ENCODE data around the gene TIMP2.

TIMP2 gene

DNA sequence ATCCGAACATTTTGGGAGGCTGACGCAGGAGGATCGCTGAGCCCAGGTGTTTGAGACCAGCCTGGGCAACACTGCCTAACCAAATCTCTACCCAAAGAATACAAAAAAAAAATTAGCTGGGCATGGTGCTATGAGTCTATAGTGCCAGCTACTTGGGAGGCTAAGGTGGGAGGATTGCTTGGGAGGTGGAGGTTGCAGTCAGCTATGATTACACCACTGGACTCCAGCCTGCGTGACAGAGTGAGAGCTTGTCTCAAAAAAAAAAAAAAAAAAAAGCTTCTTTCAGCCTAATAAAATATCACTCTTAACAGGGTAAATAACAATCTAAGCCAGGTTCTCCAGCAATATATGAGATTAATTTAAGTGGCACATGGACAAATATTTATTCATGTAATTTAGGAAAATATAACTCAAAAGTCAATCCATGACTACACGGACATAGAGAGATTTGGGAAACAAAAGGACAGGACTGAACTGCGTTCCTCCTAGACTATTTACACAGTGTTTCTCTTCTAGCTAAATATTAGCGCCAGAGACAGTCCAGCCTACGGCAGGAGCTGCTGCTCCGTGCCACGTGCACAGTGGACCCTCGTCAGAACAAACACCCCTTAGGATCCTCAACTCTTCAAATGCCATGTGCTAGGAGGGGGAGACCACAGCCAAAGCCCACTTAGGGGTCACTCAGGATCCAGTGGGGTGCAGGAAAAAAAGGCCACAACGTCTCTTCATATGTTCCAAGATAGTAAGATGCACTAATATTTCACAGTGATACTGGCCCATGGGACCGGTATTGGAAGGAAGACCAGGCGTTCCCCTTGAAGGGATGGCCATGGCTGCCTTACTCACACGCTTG is 93.3 kb downstream of the TIMP2 start:
- no peak for DNase-seq

DNA sequence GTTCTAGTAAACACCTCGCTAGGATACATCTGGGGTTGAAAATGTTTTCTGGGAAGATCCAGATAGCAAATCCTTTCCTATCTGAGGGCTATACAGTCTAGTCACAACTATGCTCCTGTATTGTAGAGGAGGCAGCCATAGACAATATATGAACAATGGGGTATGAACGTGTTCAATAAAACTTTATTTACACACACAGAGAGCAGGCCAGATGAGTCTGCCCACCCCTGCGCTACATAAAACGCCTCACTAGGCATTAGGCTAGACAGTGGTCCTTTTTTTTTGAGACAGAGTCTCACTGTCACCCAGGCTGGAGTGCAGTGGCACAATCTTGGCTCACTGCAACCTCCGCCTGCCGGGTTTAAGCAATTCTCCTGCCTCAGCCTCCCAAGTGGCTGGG is 95.7 kb downstream of the TIMP2 start:
- DNase-seq: no peak

DNA sequence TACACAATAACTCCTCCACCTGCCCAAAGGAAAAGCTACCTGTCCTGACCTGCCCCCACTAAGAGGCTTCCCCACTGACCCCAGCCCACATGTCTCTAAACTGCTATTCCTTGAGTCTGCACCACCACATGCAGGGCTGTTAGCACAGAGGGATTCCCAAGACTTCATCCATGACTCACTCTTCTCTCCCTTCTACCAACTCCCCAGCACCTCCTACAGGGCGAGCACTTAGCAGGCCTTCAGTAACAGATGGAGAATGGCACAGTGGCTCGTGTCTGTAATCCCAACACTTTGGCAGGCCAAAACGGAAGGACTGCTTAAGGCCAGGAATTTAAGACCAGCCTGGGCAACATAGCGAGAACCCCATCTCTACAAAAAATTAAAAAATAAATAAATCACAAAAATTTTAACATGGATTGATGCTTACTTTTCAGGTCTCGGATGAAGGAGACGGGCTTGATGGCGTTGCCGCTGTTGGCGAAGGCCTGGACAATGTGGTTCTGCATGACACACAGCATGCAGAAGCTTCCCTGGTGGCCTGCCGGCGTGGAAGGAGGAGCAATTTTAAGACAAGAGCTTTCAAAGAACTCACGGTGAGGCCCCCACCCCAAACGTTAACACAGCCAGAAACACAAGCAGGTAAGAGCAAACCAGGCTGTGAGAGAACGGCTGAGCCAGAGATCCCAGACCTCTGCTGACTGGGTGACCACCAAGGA is 96.6 kb downstream of the TIMP2 start:
- no peak for DNase-seq

DNA sequence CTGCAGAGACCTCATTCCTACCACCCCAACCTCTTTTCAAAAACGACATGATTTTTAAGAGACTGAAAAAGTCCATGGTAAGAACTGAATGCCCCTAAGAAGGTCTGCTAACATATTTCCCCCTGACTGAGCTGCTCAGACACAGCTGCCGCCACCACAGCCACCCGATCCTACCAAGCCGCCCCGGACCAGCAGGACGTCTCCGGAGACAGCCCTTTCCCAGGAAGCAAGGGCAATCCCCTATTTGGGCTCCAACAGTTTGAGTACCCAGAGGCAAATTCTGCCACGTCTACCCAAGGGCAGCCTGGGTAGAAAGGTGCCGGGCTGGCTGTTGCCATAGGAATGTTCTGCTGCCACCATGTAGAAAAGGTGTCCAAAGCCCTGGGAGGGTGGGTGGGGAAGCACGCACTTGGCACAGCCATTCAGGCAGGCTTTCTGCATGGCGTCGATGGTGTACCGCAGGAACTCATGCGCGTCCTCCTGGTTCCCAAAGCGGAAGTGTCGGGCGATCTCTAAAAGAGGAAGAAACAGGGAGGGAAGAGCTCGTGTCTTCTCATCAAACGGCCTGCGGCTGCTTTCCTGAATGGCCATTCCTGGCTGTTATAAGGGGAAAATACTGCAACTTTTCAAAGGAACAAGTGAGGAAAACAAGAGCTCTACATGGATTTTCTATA is 98.2 kb downstream of the TIMP2 start:
- DNase-seq: no peak

DNA sequence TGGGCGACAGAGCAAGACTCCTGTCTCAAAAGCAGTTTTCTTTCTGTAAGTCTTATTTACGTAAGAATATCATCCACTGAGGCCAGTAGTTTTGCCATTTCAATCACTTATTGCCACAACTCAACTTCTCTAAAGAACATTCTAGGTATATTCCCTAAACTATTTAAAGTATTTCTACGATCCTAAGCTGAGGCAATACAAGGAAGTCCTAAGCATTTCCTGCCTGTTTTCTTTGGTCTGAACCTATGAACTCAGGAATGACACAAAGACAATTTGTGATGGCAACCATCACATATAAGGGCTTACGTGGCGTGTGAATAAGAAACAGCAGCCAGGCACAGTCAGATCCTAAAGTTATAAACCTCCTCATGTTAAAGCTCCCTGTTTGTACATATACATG is 98.8 kb downstream of the TIMP2 start:
- no peak for DNase-seq

DNA sequence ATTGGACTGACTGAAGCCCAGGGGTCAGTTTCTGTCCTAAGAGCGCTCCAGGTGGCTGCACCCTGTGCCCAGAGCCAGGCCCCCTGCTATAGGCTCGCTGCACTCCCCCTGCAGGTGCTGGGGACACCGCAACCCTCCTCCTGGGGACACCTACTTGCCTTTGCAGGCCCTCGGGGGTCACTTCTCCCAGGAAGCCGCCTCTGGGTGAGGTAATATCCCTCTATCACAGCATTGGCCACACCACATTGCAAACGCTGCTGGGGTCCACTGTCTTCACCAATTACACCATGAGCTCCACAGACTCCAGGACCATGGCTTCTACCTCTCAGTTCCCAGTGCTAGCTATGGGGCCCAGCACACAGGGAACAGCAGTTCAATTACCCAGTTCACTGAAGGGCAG is 99.5 kb downstream of the TIMP2 start:
- no peak for DNase-seq

DNA sequence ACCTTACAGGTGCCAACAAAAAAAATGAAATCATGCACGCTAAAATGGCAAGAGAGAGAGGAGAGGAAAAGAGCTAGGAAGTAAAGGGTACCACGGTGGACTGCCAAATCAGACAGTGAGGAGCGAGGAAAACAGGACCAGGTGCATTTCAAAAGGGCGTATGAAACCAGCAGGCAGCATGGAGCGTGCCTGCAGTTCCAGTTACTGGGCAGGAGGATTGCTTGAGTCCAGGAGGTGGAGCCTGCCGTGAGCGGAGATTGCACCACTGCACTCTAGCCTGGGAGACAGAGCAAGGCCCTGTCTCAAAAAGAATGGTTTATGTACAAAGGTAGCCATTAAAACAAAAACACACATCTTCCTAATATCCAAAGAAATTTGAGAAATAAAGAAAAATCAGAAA is 100.9 kb downstream of the TIMP2 start:
- DNase-seq: no peak

DNA sequence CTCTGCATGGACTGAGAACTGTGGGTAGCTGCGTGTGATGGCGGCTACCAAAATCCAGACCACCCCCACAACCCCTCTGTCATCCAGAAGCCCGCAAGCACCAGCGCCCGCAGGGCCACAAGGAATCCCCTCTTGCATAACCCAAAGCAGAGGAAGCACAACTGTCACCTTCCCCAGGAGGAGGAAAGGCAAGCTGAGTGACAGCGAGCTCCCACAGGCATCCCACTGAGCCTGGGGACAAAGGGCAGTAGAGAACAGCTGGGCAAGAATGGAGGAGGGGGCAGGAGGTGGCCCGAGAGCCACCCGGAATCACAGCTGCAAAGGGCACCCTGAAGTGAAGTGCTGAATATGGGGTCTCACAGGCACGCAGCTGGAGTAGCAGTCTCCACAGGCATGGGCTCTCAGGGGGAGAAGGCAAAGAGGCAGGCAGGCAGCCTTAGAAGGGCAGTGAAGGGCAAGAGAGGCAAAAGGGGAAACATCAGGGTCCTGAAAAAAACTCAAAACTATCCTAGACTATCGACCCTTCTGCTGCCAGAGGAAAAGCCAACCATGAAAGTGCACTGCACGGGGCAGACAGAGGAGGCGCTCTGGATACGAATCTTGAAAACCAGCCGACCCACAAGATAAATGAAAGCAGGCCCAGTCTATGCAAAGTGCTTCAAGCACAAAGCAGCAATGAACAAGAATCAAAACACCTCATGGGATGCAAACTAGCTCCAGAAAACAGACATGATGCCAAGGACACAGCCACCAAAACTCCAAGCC is 101.7 kb downstream of the TIMP2 start:
- DNase-seq: no peak

DNA sequence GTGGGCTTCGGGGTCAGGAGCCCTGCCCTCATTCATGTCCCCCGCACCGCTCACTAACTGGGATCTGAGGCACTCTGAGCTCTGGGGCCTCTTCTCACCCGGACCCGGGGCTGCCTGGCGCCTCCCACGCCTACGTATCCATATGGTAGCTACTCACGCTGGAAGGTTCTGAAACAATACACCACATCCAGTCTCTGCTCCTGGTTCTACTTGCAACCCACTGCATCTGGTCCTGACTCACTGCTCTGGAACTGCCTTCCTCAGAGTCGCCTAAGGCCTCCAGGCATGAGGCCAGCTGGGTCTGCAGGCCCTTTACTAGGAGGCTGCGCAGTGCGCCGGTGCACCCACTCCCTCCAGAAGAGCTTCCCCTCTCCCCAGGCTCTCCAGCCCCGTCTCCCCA is 102.6 kb downstream of the TIMP2 start:
- no peak for DNase-seq

DNA sequence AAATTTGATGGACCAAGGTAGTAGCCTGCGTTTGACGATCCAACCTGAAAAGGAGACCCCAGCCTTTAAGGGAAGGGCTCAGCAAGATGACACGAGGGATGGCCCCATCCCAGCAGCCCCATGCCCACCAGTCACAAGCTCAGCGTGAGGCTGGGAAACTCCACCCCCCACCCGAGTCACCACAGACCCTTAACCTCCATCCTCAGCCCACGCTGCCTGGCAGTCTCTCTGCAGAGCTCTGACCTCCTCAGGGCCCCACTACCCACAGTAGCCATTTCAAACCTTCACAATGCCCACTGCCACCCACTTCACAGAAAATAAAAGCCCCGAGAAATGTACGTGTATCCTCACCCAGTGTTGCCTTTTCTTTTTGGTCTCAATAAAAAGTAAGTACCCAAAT is 103.2 kb downstream of the TIMP2 start:
- no peak for DNase-seq

DNA sequence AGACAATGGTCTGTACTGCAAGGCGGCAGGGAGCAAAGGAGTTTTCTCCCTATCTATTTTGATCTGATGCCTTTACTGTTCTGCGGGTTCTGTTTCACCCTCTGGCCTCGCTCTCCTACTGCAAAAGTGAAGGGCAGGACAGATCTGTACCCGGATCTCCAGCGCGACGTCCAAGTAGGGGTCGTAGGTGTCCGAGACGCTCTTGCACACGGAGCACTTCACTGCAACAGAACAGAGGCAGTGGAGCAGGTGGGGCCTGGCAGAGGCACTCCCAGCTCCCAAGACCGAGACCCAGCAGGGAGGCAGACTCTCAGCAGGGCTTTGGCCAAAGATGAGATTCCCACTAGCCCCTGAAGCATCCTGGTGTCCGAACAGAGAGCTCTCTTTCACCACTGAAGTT is 104.3 kb downstream of the TIMP2 start:
- no peak for DNase-seq

DNA sequence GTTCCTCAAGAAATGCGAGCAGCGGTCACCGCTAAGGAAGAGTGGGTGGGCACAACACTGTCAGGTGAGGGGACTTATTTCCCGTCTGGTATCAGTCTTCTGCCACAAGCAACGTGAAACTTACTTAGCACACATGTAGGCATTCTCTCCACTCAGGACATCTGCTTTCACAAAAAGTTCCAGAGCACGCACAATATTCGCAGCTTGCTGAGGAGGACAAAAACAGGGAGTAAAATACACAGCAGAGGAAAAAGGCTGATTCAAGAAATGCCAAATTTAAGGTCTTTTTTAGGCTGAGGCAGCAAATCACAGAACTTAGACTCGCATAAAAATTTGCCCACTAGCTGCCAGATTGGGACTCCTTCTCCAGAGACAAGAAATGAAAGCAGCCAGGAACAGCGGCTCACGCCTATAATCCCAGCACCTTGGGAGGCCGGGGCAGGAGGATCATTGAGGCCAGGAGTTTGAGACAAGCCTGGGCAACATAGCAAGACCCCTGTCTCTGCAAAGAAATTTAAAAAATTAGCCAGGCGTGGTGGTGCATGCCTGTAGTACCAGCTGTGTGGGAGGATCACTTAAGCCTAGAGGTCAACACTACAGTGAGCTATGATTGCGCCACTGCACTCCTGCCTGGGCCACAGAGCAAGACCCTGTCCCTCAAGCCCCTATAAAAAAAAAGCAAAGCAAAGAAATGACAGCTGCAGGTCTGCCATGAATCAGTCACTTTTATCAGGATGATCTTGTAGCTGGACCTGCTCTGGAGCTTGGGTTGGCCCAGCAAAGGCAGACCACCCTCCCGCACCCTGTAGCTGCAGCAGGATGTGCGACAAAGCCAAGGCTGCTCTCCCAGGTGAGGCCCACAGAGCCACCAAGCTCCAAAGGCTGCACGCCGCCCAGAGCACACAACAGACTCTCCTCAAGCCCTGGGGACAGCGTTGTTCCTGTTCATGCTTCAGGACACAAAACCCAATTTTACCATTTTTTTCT is 105.1 kb downstream of the TIMP2 start:
- no peak for DNase-seq

DNA sequence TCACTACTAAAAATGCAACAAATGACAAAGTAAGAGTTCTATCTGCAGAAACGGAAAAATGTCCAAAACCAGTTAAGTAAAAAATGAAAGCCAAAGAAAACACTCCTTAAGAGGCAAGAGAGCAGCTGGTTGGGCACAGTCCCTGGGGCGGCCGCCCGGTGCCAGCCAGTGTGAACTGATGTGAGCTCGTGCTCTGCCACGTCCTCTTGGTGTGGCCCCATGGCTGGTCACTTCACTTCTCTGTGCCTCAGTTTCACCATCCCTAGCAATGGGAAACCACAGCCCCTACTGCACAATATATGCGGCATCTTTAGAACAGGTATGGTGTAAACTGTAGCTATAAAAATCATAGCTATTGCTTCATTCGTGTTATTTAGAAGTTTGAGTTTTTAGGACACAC is 105.8 kb downstream of the TIMP2 start:
- no peak for DNase-seq

DNA sequence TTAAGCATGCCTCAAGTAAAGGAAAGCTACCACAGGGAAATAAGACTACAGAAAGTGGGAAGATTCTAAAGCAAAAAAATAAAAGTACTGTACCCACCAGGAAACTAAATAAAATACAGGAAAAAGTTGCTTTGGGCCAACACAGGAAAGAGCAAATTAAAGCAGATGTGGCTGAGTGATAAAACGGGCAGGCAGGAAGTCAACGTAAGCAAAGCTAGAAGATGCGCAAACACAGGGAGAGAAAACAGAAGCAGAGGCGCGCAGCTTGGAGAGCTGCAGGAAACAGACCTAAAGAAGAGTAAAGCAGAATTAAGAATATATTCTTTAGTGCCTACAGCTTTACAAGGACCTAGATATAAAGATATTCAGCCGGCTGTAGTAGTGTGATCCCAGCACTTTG is 106.3 kb downstream of the TIMP2 start:
- peak; percentile 23 for DNase-seq

DNA sequence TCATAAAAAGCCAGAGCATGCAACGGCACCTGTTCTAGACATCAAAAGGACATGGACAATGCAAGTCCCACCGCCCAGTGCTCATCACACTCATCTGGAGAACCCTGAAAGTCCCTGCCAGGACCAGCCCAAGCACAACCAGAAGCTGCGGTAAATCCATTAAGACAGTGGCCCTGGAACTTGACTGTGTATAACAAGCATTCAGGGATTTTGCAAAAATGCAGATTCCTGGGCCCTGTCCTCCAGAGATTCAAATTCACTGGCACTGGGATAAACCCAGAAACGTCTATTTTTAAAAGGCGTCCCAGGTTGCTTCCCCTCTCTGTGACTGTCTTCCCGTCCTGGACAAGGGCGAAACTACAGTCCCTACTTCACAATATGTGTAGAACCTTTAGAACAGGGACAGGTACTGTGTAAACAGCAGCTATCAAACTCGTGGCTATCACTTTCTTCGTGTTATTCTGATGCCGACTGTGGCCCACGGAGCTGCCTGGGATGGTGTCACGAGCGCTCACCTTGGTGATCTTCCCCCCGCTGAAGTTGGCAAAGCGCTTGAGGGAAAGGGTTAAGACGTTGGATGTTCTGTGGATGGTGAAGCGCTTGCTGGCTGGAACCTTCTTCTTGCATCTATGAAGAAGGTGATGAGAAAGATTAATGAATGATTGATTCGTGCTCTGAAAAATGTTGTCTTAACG is 106.9 kb downstream of the TIMP2 start:
- no peak for DNase-seq

DNA sequence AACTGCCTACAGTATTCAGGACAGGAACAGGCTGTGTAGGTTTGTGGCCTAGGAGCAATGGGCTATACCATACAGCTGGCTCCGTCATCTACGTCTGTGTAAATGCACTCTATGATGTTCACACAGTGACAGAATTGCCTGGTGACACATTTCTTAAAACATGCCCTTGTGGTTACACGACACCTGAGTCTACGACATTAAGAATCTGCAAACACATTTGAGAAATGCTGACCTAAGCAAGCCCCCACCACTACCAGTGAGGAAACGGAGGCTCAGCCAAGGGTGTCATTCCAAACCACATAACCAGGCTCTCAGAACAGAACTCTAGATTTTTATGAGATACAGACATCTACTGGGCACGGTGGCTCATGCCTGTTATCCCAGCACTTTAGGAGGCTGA is 108.1 kb downstream of the TIMP2 start:
- DNase-seq: peak; percentile 33

DNA sequence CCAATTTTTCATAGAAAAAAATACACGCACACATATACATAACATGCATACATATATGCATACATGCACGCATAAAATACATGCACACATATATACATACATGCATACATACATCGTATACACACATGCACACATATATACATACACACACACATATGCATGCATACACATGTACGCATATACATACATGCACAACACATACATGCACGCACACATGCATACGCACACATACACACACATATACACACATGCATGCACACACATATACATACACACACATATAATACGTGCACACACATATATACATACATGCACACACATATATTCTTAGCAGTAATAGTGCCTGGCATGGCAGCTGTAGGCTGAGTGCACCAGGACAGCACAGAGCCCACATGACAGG is 109.5 kb downstream of the TIMP2 start:
- no peak for DNase-seq

DNA sequence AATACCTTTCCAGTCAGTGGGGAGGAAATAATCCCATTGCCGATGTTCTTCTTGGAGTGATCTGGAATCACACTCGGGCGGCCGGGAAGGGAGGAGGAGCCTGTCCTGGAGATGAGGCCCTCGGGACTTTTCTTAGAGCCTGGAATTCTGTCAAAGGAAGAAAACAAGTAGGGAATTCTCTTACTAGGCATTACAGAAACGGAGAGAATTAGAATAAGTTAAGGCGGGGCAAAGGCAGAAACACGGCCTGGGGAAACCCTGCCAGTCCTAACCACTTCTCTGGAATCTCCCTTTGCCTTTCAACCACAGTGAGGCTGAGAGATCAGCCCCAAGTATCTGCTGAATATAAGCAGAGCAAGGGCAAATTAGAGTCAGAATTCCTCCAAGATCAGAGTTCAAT is 112.3 kb downstream of the TIMP2 start:
- DNase-seq: no peak

DNA sequence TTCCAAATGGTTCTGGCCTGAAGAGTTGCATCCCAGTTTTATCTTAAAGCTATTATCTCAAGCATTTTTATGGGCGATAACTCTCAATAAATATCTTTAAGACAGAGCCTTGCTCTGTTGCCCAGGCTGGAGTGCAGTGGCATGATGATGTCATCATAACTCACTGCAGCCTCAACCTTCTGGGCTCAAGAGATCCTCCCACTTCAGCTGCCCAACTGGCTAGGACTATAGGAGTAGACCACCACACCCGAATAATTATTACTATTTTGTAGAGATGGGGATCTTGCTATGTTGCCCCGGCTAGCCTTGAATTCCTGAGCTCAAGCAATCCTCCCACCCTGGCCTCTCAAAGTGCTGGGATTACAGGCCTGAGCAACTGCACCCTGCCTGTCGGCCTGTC is 117.0 kb downstream of the TIMP2 start:
- DNase-seq: no peak

DNA sequence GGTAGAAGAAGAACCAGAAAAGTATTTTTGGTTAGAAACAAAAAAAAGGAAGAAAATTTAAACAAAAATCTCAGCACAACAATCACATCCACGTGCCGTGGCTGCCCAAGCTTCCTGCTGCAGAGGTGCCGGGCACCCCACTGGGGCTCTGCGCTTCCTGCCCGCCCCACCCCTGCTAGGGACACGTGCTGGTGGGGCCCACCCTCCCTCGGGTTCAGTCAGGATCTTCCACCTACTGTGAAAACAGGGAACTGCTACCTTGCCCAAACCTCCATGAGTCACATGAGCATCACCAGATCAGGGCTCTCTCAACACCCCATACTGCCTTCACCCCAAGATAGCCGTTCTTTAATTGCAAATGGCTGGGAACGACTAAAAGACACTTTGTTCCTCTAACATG is 118.7 kb downstream of the TIMP2 start:
- DNase-seq: no peak

DNA sequence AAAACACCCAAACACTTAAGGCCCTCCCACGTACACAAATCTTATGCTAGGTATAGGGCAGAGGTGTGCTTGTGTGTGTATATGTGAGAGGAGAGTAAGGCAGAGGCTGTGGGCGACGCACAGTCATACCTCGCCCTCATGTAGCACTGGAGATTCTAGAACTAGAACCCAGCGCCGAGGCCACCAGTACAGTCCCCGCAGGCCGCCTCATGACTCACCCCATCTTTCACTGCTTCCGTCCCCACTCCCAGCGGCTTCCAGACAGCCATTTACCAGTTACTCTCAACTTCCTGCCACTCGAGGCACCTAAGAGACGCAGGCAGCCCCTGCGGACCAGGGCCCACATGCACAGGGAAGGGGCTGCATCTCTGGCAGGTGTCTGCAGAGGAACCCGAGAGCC is 119.9 kb downstream of the TIMP2 start:
- DNase-seq: peak; percentile 45
